VCaP (cell line): ENCODE measurements around the gene TAF4.
"Not testable (repeated sequence)": the region's sequence is repeated elsewhere in the genome, so short reads cannot be mapped to it uniquely, and the experiment has no call there.

ENCODE experiments used
- H3K27ac ChIP-seq: fragments of 450-650 bp; 2 replicates; pipeline ENCODE4 v1.5.1; 2017
- TF ChIP-seq, protein P1 (sequence below): fragments of 450-650 bp; conservative IDR thresholded peaks from 2 replicates; pipeline ENCODE4 v1.5.1; 2017; ENCODE audit warnings: mild to moderate bottlenecking, moderate library complexity

The TAF4 gene

GRCh38 chr20:61982191-61982950 lies 83.3 kb downstream of the TAF4 start:
- TF ChIP-seq, protein P1, sequence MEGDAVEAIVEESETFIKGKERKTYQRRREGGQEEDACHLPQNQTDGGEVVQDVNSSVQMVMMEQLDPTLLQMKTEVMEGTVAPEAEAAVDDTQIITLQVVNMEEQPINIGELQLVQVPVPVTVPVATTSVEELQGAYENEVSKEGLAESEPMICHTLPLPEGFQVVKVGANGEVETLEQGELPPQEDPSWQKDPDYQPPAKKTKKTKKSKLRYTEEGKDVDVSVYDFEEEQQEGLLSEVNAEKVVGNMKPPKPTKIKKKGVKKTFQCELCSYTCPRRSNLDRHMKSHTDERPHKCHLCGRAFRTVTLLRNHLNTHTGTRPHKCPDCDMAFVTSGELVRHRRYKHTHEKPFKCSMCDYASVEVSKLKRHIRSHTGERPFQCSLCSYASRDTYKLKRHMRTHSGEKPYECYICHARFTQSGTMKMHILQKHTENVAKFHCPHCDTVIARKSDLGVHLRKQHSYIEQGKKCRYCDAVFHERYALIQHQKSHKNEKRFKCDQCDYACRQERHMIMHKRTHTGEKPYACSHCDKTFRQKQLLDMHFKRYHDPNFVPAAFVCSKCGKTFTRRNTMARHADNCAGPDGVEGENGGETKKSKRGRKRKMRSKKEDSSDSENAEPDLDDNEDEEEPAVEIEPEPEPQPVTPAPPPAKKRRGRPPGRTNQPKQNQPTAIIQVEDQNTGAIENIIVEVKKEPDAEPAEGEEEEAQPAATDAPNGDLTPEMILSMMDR = no peak
- no peak overlapping the region for H3K27ac ChIP-seq

DNA sequence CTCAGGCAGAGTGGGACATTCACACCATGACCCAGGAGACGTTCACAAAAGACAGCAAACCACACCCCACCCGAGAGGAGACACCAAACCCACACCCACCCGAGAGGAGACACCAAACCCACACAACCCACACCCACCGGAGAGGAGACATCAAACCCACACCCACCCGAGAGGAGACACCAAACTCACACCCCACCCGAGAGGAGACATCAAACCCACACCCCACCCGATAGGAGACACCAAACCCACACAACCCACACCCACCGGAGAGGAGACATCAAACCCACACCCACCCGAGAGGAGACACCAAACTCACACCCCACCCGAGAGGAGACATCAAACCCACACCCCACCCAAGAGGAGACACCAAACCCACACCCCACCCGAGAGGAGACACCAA lies 84.0 kb downstream of the TAF4 start:
- H3K27ac ChIP-seq = not testable (repeated sequence)

DNA sequence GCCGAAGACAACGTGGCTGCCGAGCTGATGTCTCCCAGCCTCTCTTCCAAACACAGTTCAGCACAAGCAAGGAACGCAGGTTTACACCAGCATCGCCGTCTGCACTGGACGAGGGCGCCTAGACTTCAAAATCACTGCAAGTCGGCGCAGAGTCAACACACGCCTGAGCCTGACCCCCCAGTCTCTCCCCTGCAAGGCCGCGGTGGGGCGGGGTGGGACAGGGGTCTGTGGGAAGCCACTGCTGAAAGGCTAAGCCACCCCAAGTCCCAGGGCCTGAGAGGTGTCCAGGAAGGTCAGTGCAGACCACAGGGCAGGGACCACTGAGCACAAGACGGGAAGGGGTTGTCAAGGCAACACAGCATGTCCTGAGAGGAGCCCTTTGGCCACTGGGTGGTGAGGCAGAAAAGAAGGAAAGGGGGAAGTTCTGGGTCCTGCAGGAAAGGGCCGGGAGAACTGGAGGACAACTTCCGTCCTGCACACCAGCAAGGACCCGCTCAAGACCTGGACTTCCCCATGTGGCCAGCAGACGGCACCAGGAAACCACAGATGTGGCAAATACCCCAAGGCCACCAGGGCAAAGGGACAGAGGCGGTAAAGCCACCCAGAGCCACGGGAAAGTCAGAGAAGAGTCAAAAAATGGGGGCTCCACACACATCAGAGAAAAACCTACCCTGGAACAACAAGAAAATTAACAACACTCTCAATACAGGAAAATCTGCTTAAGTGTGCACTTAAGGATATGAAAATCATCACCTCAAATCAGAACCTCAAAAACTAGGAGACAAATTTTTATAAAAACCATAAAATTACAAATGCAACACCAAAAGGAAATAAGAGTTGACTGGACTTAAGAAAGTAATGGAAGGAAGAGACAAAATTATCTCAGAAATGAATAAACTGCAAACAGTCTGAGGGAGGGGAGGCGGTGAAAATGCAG lies 84.8 kb downstream of the TAF4 start:
- TF ChIP-seq, protein P1 = peak; percentile 86
- H3K27ac ChIP-seq = no peak overlapping the region

GRCh38 chr20:61979701-61980635 lies 85.7 kb downstream of the TAF4 start:
- H3K27ac ChIP-seq = no peak overlapping the region
- TF ChIP-seq, protein P1 = no peak

- TF ChIP-seq, protein P1 = no peak
- no peak overlapping the region for H3K27ac ChIP-seq
Observed at GRCh38 chr20:61979090-61979489, 86.6 kb downstream of the TAF4 start.

DNA sequence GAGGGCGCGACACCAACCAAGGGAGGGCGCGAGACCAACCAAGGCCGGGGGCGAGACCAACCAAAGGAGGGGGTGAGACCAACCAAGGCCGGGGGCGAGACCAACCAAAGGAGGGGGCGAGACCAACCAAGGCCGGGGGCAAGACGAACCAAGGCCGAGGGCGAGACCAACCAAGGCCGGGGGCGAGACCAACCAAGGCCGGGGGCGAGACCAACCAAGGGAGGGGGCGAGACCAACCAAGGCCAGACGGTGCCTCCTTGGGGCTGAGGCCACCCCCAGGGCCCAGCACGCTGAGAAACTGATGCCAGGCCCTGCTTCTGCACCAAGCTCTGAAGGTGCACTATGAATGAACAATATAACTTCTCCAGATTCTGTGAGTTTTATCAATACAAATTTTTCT lies 87.2 kb downstream of the TAF4 start:
- H3K27ac ChIP-seq = no peak overlapping the region
- TF ChIP-seq, protein P1 = no peak

GRCh38 chr20:61977419-61977786 lies 88.3 kb downstream of the TAF4 start:
- TF ChIP-seq, protein P1 = no peak
- no peak overlapping the region for H3K27ac ChIP-seq
